H1 (cell line): ENCODE data around the gene UBE2I. TPM values are rescaled to one million over a fixed set of nuclear protein-coding genes. Genes with fewer than 3 reads are reported as not detected.

Experiments used
- CTCF ChIA-PET: fragments of 300-600 bp; sonication (Branson Sonifier 250); formaldehyde crosslinking; loops from one replicate; lab custom pipeline; 2021; ENCODE audit not compliant: partially characterized antibody; lab: Charles Lee
- POLR2A ChIA-PET: fragments of 300-600 bp; sonication (Branson Sonifier 250); formaldehyde crosslinking; loops from one replicate; lab custom pipeline; 2021; ENCODE audit warnings: inconsistent platforms; ENCODE audit not compliant: partially characterized antibody; lab: Charles Lee
- DNase-seq, 2 experiments: peaks; one replicate each; pipeline versions ENCODE4 v3.0.0 to v3.0.0-alpha.2; 2010 to 2022; ENCODE audit warnings: low spot score in 2 of 2, low read depth in 1 of 2, mixed read lengths in 1 of 2
- FAIRE-seq: peaks from 2 replicates; lab custom pipeline; 2011; peaks lifted over from hg19 to GRCh38; lab: Jason Lieb, UNC
- H2AFZ ChIP-seq: 2 replicates; pipeline ENCODE4 v1.8.1; 2012; ENCODE audit warnings: low read length, inconsistent platforms
- H2AK5ac ChIP-seq: 2 replicates; pipeline ENCODE4 v1.6.1; 2013; ENCODE audit warnings: low read depth, low read length
- H2BK120ac ChIP-seq: replicated peaks from 2 replicates; pipeline ENCODE3; 2013; ENCODE audit warnings: low read depth, low read length, inconsistent platforms
- H2BK12ac ChIP-seq: 2 replicates; pipeline ENCODE4 v1.6.1; 2013; ENCODE audit warnings: low read depth, low read length
- H2BK15ac ChIP-seq: 2 replicates; pipeline ENCODE4 v1.6.1; 2013; ENCODE audit warnings: low read length
- H2BK20ac ChIP-seq: 2 replicates; pipeline ENCODE4 v1.6.1; 2013; ENCODE audit warnings: low read length
- H2BK5ac ChIP-seq: 2 replicates; pipeline ENCODE4 v1.6.1; 2013; ENCODE audit warnings: low read depth, low read length
- H3K14ac ChIP-seq: 2 replicates; pipeline ENCODE4 v1.6.1; 2013; ENCODE audit warnings: inconsistent platforms; ENCODE audit not compliant: insufficient read length
- H3K18ac ChIP-seq: 2 replicates; pipeline ENCODE4 v1.6.1; 2013; ENCODE audit warnings: low read length; ENCODE audit errors: extremely low read depth
- H3K23ac ChIP-seq: 2 replicates; pipeline ENCODE4 v1.6.1; 2013; ENCODE audit warnings: inconsistent platforms; ENCODE audit not compliant: insufficient read length
- H3K23me2 ChIP-seq: 2 replicates; pipeline ENCODE4 v1.6.1; 2013; ENCODE audit warnings: low read depth, low read length
- H3K27ac ChIP-seq: 2 replicates; pipeline ENCODE4 v1.6.1; 2011; ENCODE audit warnings: low read depth, low read length, inconsistent platforms
- H3K27me3 ChIP-seq, 4 experiments: replicated peaks in 1 of 4; 1 replicate in 1 of 4; 2 replicates in 3 of 4; pipeline versions ENCODE4 v1.6.1 to v1.8.1; 2011 to 2013; ENCODE audit warnings: low read length in 3 of 4, mild to moderate bottlenecking in 3 of 4, inconsistent platforms in 2 of 4, mixed read lengths in 2 of 4, moderate library complexity in 1 of 4; ENCODE audit not compliant: control insufficient read depth in 3 of 4, insufficient read depth in 3 of 4; ENCODE audit errors: extremely low read depth in 1 of 4
- H3K36me3 ChIP-seq, 4 experiments: 2 replicates each; pipeline versions ENCODE4 v1.6.1 to v1.8.1; 2011 to 2013; ENCODE audit warnings: mild to moderate bottlenecking in 4 of 4, low read length in 3 of 4, moderate library complexity in 2 of 4, control low read depth in 1 of 4, inconsistent platforms in 1 of 4; ENCODE audit not compliant: insufficient read depth in 4 of 4, control insufficient read depth in 2 of 4
- H3K4ac ChIP-seq: replicated peaks from 2 replicates; pipeline ENCODE3; 2013; ENCODE audit warnings: low read length, low read depth, mixed read lengths, inconsistent platforms; ENCODE audit not compliant: insufficient read length
- H3K4me1 ChIP-seq, 4 experiments: replicated peaks in 1 of 4; 1 replicate in 1 of 4; 2 replicates in 3 of 4; pipeline versions ENCODE4 v1.6.1 to v1.8.1; 2011 to 2013; ENCODE audit warnings: low read length in 3 of 4, inconsistent platforms in 2 of 4, mixed read lengths in 1 of 4; ENCODE audit not compliant: insufficient read depth in 4 of 4, control insufficient read depth in 3 of 4
- H3K4me2 ChIP-seq, 2 experiments: 2 replicates each; pipeline versions ENCODE4 v1.6.1 to v1.8.1; 2011 to 2013; ENCODE audit warnings: low read depth in 2 of 2, low read length in 2 of 2, control low read depth in 1 of 2, inconsistent platforms in 1 of 2, mild to moderate bottlenecking in 1 of 2; ENCODE audit not compliant: insufficient read depth in 1 of 2
- H3K4me3 ChIP-seq, 4 experiments: fragments of 200-600, 300-600 bp in 1 of 4; sonication (generic), shearing (Covaris generic), sonication (Bioruptor Twin) in 1 of 4; 2 replicates each; pipeline versions ENCODE4 v1.5.1 to v1.8.1; 2011 to 2016; ENCODE audit warnings: low read length in 4 of 4, low read depth in 3 of 4, control low read depth in 2 of 4, inconsistent platforms in 2 of 4, mild to moderate bottlenecking in 2 of 4, mixed read lengths in 1 of 4, moderate library complexity in 1 of 4; ENCODE audit not compliant: insufficient read depth in 2 of 4; ENCODE audit errors: extremely low read depth in 1 of 4
- H3K56ac ChIP-seq: replicated peaks from 2 replicates; pipeline ENCODE3; 2013; ENCODE audit warnings: low read depth, mild to moderate bottlenecking, mixed read lengths, low read length, inconsistent platforms; ENCODE audit not compliant: insufficient read length
- H3K79me1 ChIP-seq: 2 replicates; pipeline ENCODE4 v1.6.1; 2013; ENCODE audit warnings: low read depth, low read length, control low read depth
- H3K79me2 ChIP-seq, 2 experiments: 2 replicates each; pipeline versions ENCODE4 v1.6.1 to v1.8.1; 2012 to 2013; ENCODE audit warnings: low read length in 2 of 2, mild to moderate bottlenecking in 2 of 2, inconsistent platforms in 1 of 2; ENCODE audit not compliant: insufficient read depth in 2 of 2, control insufficient read depth in 1 of 2
- H3K9ac ChIP-seq, 4 experiments: replicated peaks in 1 of 4; 1 replicate in 1 of 4; 2 replicates in 3 of 4; pipeline versions ENCODE4 v1.6.1 to v1.8.1; 2011 to 2013; ENCODE audit warnings: low read depth in 3 of 4, low read length in 3 of 4, control low read depth in 2 of 4, mild to moderate bottlenecking in 2 of 4, moderate library complexity in 2 of 4, inconsistent platforms in 1 of 4; ENCODE audit errors: extremely low read depth in 1 of 4
- H3K9me3 ChIP-seq, 2 experiments: 2 replicates each; pipeline versions ENCODE4 v1.6.1 to v1.8.1; 2012 to 2013; ENCODE audit warnings: mild to moderate bottlenecking in 2 of 2, moderate library complexity in 2 of 2, control low read depth in 1 of 2, inconsistent platforms in 1 of 2, low read depth in 1 of 2, low read length in 1 of 2, mixed read lengths in 1 of 2; ENCODE audit not compliant: insufficient read depth in 2 of 2
- H4K20me1 ChIP-seq, 2 experiments: replicated peaks in 1 of 2; 2 replicates each; pipeline versions ENCODE3 to v1.8.1; 2011 to 2013; ENCODE audit warnings: inconsistent platforms in 2 of 2, low read length in 2 of 2, mild to moderate bottlenecking in 1 of 2; ENCODE audit not compliant: insufficient read depth in 2 of 2, control insufficient read depth in 1 of 2
- H4K5ac ChIP-seq: 2 replicates; pipeline ENCODE4 v1.6.1; 2013; ENCODE audit warnings: low read length, low read depth, mixed read lengths, inconsistent platforms; ENCODE audit not compliant: insufficient read length
- H4K8ac ChIP-seq: 2 replicates; pipeline ENCODE4 v1.8.0; 2013; ENCODE audit warnings: mild to moderate bottlenecking, moderate library complexity, low read length, inconsistent platforms; ENCODE audit not compliant: insufficient read depth; ENCODE audit errors: extremely low read depth
- H4K91ac ChIP-seq: replicated peaks from 2 replicates; pipeline ENCODE3; 2013; ENCODE audit warnings: low read length, mixed read lengths, inconsistent platforms; ENCODE audit not compliant: insufficient read length
- RNF2 ChIP-seq: fragments of 200-900, 300-1000 bp; sonication (generic); IDR thresholded peaks from 2 replicates; pipeline ENCODE4 v1.7.1; 2016; ENCODE audit warnings: borderline replicate concordance, low read depth, mild to moderate bottlenecking, antibody characterized with exemption, low read length; ENCODE audit not compliant: poor library complexity, severe bottlenecking; ENCODE audit errors: missing control alignments
- WGBS, 2 experiments: shearing (Covaris generic) in 1 of 2; methylation state at CpG; one replicate each; pipeline versions ENCODE4 v1.1.6 to v1.1.7; 2013 to 2015; ENCODE audit warnings: low lambda C conversion rate in 2 of 2, mixed read lengths in 2 of 2, inconsistent platforms in 1 of 2, low coverage in 1 of 2, missing lambda C conversion rate in 1 of 2; ENCODE audit not compliant: insufficient replicate concordance in 2 of 2, insufficient coverage in 1 of 2, insufficient read length in 1 of 2; ENCODE audit errors: extremely low coverage in 1 of 2, missing lambda C conversion rate in 1 of 2; 5-methylcytosine and 5-hydroxymethylcytosine counted together
- polyA plus RNA-seq, 7 experiments: library from polyadenylated mRNA; depleted of rRNA in 3 of 7; stranded (reverse) in 5 of 7; unstranded in 2 of 7; fragments of >200 nt in 5 of 7; fragments of 200-250 nt in 2 of 7; gene quantifications; 1 replicate in 5 of 7; 2 replicates in 1 of 7; 4 replicates in 1 of 7; pipeline versions ENCODE4 v1.2.1 to v1.2.3, GENCODE V29; 2011 to 2013; ENCODE audit warnings: missing spikeins in 2 of 7, mixed read lengths in 2 of 7
- total RNA-seq: library from RNA; stranded (reverse); fragmentation: NEBNext Ultra II Directional; extraction: Animal tissue kit (Norgen Biotek cat#: 25700); gene quantifications from 2 replicates; pipeline ENCODE4 v1.2.1, GENCODE V29; 2021

Gene UBE2I
- total and polyA plus RNA-seq, 2 of the 8 experiments (the other 6 are each of a cell fraction or from before 2014, with no cell fraction given): 148 to 268 TPM

- H3K27me3 ChIP-seq: no peaks in the 10 kb centered on the region
- no peak overlapping the region for H2AK5ac ChIP-seq
- H3K14ac ChIP-seq: no peak overlapping the region
- H3K4ac ChIP-seq: no peak overlapping the region
- ChIA-PET CTCF (interaction anchor here (0.6 to 1.6 kb wide), 5 partner anchors 10 to 672 kb away, joined by 3 to 7 read pairs (median 3); no protein-coding TSS in a partner anchor), POLR2A (interaction anchor here (1.2 kb wide), 1 partner anchor 10 kb away, joined by 4 read pairs; no protein-coding TSS in a partner anchor)
- H3K18ac ChIP-seq: no peak overlapping the region
- H3K27ac ChIP-seq: no peak overlapping the region
- no peak overlapping the region for H3K4me3 ChIP-seq
- no peak overlapping the region for H3K23ac ChIP-seq
- H4K5ac ChIP-seq: no peak overlapping the region
- no peak overlapping the region for H4K8ac ChIP-seq
- peaks cover 3% of the 10 kb centered on the region; the same call in 1 of the 2 replicates for H3K23me2 ChIP-seq
- H2BK20ac ChIP-seq: no peak overlapping the region
- no peak overlapping the region for H2BK120ac ChIP-seq
- peaks cover 0 to 8% (median 6%) of the 10 kb centered on the region in 4 experiments; a peak in 5 of 7 replicates for H3K4me1 ChIP-seq
- H2AFZ ChIP-seq: no peak overlapping the region
- no peaks in the 10 kb centered on the region for H3K79me2 ChIP-seq
- no peak overlapping the region for H3K56ac ChIP-seq
- no peak overlapping the region for H3K9ac ChIP-seq
- H3K9me3 ChIP-seq: no peaks in the 10 kb centered on the region
- H3K79me1 ChIP-seq: no peaks in the 10 kb centered on the region
- TF ChIP-seq RNF2: no peak
- TF ChIP-seq, all 59 proteins: peak for 0
- no peak overlapping the region for H4K91ac ChIP-seq
- H3K36me3 ChIP-seq: no peaks in the 10 kb centered on the region
- no peak overlapping the region for H2BK5ac ChIP-seq
- H4K20me1 ChIP-seq: peaks cover 0 to 2% of the 10 kb centered on the region in 2 experiments
- H2BK12ac ChIP-seq: no peak overlapping the region
- FAIRE-seq (no peak), DNase-seq (no peak)
- H2BK15ac ChIP-seq: no peak overlapping the region
- WGBS, 2 experiments: 85% methylated on average over 15 of the region's 15 CpGs; no CpG with 5 or more reads in 1 of the 2 experiments
- no peak overlapping the region for H3K4me2 ChIP-seq
Observed at GRCh38 chr16:1273816-1274215, 35.6 kb upstream of the UBE2I start.
